NCI-H2171 (cell line): Measurements from ENCODE around the gene CEMIP.
"Not testable (repeated sequence)": the region's sequence is repeated elsewhere in the genome, so short reads cannot be mapped to it uniquely, and the experiment has no call there.

Experiments used
- DNase-seq: peaks from one replicate; lab custom pipeline; 2025; lab: John Stamatoyannopoulos, UW

The CEMIP gene

DNA sequence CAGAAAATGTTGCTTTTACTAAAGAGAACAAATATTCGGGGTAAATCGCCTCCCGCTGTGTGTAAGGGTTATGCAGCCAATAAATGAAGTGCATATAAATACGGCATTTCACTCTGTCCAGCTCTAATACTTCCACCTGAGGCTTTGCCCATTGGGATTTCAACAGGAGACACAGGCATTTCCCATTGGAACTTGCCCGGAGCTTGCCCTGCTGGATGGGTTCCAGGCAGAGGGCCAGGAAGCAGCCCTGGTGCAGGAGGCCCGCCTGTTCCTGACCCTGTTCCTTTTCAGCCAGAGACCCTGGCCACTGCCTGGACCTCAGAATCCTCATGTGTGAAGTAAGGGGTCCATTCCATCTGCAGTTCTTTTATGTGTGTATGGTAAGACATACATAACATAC is 17.4 kb upstream of the CEMIP start:
- DNase-seq, result no peak

DNA sequence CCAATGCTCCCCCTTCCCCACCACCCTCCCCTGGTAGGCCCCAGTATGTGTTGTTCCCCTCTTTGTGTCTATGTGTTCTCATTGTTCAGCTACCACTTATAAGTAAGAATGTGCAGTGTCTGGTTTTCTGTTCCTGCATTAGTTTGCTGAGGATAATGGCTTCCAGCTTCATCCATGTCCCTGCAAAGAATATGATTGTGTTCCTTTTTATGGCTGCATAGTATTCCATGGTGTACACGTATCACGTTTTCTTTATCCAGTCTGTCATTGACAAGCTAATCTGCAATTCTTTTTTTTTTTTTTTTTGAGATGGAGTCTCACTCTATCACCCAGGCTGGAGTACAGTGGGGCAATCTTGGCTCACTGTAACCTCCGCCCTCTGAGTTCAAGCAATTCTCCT is 15.9 kb upstream of the CEMIP start:
- DNase-seq, result not testable (repeated sequence)

DNA sequence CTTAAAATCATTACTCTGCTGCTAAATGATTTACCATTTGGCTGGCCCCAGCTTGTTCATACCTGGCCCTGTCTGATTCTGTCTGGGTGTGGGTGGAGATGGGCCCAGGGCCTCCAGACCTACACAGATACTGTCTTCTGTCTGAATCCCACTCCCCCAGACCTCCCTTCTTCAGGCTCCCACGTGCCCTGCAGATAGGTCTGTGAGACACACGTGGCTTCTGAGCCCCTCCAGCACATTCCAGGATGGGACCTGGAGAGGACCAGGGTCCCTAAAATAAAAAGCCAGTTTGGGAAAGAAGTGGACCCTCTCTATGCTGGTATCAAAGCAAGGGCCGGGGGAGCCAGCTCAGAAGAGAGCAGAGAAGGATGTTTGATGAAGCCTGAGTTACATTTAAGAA is 14.6 kb upstream of the CEMIP start:
- DNase-seq, result no peak

DNA sequence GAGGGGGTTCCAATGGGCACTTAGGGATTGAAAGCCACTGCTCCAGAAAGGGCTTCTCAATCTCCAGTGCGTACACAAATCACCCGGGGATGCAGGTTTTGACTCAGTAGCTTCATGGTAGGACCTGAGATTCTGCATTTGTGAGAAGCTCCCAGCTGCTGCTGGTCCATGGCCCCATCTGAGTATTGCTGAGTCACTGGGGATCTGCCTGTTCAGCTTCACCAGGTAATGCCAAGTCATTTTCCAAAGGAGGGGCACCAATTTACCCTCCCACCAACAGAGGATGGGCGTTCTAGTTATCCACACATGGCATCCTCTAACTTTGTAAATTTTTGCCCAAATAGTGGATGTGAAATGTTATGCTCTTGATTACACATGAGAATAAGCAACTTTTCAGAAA is 12.9 kb upstream of the CEMIP start:
- DNase-seq, result no peak

DNA sequence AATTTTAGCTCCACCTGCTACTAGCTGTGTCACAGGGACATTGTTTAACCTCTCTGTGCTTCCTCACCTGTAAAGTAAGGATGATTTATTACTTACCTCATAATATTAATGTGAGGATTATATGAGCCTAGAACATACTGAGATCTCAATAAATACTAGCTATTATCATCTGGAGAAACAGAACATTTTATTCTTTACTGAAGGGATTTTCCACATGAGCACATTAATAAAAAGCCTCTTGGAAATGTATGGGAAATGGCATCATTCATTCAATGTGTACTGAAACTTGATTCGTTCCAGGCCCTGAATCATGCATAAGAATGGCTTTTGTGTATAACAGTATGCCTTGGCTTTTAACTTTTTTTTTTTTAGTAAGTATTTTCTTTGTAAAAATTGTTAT is 11.0 kb upstream of the CEMIP start:
- no peak for DNase-seq

DNA sequence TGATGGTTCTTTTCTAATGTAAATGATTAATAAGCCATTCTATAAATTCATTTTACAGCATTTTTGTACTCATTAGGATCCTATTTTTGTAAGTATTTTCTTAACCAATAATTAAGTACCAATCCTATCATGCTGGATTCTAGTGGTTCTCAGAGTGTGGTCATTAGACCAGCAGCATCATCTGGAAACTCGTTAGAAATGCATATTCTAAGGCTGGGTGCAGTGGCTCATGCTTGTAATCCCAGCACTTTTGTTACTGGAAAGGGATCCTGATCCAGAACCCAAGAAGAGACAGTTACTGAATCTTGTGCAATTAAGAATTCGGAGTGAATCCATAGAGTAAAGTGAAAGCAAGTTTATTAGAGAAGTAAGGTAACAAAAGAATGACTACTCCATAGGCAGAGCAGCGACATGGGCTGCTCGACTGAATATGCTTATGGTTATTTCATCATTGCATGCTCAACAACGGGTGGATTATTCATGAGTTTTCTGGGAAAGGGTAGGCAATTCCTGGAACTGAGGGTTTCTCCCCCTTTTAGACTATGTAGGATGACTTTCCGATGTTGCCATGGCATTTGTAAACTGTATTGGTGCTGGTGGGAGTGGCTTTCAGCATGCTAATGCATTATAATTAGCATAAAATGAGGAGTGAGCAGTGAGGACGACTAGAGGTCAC is 9.9 kb upstream of the CEMIP start:
- no peak for DNase-seq

DNA sequence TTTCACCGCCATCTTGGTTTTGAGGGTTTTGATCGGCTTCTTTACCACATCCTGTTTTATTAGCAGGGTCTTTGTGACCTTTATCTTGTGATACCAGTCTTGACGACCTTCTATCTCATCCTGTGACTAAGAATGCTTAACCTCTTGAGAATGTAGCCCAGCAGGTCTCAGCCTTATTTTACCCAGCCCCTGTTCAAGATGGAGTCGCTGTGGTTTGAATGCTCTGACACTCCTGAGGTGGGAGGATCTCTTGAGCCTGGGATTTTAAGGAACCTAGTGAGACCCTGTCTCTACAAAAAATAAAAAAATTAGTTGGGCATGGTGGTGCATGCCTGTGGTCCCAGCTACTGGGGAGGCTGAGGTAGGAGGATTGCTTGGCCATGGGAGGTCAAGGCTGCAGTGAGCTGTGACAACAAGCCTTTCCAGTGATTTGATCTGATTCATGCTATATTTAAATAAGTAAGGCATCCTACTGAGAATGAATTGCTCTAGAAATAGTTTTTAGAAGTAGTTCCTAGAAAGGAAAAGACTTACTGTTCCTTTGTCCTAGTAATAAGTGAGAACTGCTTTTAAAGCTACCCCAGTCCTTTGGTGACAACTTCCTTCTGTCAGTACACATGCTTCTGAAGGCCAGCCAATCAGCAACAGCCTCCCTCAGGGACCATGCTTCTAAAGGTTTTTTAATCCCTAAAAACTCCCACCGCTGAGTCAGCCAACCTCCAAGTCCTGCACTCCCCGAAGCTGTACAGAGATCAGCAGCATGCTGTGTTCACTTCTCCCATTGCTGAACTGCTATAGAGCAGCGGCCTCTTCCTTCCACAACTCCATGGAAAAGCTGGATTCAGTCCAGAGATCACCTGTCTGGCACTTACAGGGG is 9.1 kb upstream of the CEMIP start:
- no peak for DNase-seq

DNA sequence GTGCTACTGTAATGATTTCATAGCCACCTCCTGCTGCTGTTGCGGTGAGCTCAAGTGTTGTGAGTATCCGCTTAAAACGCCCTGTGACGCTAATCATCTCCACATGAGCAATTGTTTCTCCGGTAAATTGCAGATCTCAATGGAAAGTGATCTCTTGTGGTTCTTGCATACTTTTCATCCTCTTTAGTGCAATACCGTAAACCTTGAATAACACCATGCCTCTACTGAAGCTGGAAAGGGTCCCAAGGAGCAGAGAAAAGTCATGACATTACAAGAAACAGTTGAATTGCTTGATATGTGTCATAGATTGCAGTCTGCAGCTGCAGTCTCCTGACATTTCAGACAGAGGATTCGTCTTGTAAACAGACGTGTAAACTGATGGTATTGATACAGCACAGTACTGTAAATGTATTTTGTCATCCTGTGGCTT is 6.0 kb upstream of the CEMIP start:
- DNase-seq, result peak; percentile 3

DNA sequence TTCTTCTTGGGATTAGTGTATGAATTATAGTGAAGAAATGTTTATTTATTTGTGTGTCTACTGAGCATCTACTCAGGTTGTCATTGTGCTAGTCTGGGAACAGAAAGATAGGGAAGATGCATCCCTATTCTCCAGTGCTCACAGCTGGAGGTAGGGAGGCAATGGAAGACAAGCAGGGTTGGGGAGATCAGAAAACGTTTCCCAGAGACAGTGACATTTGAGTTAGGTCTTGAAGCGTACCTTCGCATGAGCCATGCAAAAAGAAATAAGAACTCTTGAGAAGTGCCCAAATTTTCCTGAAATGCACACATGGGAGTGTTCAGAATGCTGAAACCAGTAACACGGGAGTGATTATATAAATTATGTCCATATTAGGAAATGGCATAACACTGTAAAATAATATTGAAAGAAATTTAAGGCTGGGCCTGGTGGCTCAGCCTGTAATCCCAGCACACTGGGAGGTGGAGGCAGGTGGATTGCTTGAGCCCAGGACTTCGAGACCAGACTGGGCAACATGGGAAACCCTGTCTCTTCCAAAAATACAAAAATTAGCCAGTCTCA is 5.3 kb upstream of the CEMIP start:
- no peak for DNase-seq

DNA sequence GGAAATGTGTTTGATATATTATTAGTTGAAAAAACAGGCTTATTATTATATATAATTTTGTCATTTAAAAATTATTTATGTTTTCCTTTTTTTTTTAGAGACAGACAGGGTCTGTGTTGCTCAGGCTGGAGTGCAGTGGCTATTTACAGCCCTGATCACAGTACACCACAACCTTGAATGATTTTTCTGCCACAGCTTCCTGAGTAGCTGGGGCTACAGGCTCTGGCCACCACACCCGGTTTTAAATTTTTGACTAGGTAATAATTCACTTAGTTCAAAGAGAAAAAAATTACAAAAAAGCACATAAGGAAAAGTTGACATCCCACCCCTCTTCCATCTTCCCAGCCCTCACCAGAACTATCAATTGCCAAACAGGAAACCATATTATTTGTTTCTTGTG is 4.7 kb upstream of the CEMIP start:
- no peak for DNase-seq

DNA sequence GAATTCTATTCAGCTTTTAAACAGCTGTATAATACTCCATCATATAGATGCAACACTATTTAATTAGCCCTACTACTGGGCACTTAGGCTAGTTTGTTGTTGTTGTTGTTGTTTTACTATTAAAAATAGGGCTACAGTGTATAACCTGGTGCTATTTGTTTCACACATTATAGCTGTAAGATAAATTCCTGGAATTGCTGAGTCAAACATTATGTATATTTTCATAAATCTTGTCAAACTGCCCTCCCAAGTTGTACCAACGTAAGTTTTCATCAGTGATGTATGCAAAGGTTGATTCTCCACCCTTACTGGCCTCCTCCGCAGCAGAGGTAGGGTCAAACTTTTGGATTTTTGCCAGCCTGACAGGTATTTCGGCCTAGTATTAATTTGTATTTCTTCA is 3.8 kb upstream of the CEMIP start:
- DNase-seq, result no peak

DNA sequence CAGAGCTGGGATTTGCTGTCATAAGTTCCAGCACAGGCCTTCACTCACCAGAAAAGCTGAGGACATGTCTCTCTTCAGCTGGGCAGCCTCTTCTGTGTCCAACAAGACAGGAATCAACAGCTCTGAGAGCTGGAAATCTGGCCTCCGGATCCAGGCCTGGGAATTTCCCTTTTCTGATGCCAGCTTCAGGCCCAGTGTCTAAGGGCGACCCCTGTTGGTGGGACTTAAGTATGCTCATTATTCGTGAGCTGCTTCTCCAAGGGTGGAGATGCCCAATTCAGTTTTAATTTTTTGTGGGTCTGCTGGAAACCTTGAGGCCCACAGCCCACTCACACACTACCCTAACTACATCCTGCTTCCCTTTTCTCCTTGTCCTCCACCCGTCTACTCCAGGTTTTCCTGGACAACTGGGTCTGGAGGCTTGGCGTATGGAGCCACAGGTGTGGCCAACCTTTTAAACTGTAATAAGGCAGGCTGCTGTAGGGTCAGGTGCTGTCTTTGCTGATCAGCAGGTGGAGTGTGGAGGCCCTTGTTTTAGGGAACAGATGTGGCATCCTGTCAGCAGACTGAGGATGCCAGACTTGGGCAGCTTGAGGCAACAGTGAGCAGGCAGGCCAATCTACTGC is 2.6 kb upstream of the CEMIP start:
- peak; percentile 54 for DNase-seq

DNA sequence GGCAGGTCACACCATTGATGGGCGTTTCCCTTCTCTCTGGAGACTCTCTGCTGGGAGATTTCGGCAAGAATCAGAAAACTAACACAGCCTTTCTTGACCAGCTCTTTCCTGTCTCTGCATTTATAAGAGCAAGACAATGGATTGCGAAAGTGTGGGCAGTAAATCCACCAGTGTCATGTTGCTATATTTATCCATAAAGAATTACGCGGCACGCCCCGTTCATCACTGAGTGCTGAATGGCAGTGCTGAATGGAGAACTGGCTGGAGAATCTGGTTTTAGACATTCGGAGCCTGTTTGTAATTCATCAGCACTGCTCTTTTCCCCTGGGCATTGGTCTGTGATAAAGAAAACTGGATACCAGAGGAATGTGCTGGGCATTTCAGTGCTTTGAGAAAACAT is 2.0 kb upstream of the CEMIP start:
- no peak for DNase-seq

DNA sequence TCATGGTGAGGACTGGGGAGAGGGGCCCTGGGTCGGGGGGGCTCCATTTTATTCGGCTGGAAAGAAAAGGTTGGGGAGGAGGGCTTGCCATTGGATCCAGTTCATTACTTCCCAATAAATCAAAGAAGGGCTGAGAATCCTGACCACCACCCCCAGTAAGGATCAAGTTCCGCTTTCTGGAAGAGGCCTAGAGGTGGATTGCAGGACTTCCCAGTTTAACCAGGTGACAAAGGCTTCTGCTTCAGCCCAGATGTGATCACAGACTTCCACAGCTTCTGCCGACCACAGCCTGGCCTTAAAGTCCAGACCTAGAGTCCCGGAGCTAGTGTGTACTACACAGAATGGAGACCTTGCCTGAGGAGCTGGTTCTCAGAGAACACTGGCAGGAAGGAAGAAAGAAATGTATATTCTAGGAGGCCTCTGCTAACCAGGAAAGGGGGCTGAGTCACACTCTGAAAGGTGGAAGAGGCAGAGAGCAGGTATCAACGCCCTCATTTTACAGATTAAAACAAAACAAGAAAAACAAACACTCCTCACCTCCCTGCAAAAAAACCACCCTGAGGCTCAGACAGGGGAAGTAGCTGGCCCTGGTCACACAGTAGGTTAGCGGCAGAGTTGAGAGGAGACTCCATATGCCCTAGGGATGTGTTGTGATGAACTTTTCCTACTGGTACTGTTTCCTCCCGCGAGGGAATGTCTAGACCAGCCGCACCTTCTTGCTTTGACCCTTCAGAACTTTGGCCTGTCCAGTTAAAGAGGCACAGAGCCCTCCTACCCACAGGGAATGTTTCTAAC is 1.1 kb upstream of the CEMIP start:
- no peak for DNase-seq

DNA sequence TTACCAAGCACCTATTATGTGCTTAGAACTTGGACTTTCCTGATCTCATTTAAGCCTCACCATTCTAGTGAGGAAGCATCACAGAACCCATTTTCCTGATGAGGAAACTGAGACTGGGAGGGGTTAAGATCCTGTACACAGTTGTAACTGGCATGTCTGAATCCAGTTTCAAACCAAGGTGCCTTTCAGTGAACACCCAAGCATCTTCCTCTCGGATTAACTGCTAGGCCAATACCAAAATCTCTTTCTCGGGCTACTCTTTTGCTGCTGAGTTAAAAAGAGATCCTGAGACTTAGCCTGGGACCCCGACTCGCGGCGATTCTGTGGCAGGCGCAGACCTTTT is 578 bp upstream of the CEMIP start:
- DNase-seq, result no peak

DNA sequence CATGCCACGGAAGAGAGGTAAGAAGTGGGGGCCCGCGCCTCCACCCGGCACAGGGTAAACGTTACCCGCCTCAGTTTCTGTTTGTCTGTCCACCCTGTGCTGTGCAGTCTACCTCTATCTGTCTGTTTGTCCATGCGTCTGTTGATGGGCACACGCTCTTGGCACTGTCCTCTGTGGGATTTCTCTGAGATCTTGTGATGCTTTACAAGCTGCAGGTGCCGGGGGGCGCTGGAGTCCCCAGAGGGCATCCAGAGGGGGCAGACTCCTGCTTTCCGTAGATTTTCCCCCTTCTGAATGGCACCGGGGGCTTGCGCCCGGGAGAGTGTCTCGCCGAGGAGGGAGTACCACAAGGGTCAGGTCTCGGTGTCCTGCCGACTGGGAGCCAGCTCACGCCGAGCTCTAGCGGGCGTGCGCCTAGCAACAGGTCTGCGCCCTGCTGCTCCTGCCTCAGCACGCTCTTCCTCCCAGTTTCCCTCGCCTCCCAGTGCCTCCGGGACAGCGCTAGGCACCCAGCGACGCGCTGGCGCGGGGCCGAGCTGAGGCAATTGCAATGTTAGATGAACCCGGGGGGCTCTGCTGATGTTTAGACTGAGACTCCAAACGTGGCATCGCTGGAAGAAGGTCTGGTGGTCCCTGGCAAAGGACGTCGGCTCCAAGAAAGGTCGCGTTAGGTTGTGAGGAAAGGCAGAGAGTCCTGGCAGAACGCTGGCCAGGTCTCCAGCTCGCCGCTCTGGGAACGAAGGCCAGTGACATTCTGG is 667 bp downstream of the CEMIP start:
- peak; percentile 37 for DNase-seq

DNA sequence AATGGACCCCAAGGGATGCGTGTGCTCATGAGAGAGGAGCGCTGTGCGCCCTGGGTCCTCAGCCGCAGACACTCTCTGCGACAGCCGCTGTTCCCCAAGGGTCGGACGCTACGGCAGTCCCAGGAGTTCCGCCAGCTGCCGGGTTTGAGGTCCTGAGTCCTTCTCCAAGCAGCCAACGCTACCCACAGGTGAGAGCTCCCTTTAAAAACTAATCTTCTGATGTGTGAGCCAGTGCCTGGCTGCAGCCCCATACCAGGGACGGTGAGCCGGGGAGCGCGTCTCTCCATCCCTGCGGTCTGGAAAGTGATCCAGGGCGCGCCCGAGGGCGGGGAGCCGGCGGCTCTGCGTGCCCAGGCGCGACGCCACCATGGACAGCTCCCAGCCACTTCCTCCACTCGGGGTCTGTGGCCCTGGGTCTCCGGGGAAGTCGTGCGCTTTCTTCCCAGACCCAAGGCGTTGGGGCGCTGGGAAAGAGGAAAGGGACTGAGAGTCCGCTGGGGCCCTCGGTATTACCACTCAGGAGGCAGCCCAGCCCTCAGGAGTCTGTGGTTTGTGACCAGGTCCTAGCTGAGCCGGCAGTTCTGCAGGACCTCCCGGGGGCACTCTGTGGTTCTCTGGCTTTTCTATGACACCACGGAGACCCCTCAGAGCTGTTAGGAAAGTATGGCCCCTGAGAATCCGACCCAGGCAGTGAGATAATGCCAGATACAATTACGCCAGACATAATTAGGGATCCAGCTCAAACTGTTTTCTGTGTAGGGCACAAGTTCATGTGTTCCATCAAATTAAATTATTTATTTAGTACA is 1.4 kb downstream of the CEMIP start:
- DNase-seq, result peak; percentile 45

DNA sequence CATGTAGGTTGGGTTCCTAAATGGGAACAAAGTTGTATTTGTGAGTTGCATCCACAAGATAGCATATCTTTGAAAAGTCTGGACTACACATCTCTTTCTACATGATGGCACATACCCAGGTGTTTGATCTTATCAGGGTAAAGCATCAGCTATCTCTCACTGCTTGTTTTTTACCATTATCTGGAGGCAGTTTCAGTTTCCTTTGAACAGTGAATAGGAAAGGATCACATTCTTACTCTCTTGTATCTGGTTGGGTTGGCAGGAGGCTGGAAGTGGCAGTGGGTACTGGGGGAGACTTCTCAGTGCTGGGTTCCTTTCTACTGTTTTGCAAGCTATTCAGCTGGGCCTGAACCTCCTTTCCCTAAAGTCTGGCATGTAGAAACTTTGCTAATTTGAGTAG is 4.1 kb downstream of the CEMIP start:
- no peak for DNase-seq

DNA sequence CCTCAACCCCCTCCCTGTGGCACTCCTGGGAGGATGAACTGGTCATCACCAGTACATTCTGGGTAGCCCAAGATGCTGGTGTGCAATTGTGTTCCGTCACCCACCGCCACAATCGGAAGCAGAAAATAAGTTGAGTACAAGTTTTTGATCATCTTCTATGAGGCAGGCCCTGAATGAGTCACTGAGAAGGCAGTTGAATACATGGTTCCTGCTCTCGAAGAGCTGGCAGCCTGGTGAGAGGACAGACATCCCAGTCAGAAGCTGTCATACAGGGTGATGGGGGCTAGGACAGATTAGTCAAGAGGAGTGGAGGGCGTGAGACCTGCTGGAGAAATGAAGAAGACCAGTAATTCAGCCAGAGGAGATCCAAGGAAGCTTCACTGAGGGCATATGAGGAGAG is 6.2 kb downstream of the CEMIP start:
- DNase-seq, result no peak

DNA sequence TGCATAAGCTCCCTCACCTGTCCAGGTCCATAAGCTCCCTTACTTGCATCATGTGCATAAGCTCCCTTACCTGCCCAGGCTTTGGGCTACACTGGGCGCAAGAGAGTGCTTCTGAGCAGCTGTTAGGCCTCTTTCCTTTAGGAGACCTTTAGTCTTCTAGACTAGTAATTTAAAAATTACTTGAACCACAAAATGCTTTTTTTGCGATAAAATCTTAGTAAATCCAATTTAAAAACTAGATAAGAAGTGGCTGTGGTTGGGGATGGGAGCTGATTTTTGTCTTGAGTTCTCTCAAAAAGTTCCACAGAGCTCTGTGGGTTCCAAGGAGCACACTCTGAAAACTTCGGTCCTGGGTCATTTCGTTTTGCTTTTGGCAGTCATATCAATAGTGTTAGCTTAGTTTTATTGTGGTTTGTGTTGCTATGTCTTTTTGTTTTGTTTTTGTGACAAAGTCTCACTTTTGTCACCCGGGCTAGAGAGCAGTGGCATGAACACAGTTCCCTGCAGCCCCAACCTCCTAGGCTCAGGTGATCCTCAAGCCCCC is 6.7 kb downstream of the CEMIP start:
- DNase-seq, result no peak
